ENCODE measurements around the gene ANO3.

GRCh38 chr11:26622181-26622580 is 290.3 kb downstream of the ANO3 start:
- no peak for TF ChIP-seq CTCF (IDR thresholded peaks at IDR 0.05)
- no peak for TF ChIP-seq POLR2A (IDR thresholded peaks at IDR 0.05)

Data from right lobe of liver (tissue), 4 donors.